ENCODE measurements around the gene IGFBP3.
"Not testable (repeated sequence)": the region's sequence is repeated elsewhere in the genome, so short reads cannot be mapped to it uniquely, and the experiment has no call there.

IGFBP3 gene

GRCh38 chr7:45944058-45944457 is 23.0 kb upstream of the IGFBP3 start:
- no peaks in the 10 kb centered on the region for H3K4me1 ChIP-seq (ENCODE audit: control insufficient read depth in 1 of 2, insufficient read depth in 2 of 2, low read length in 2 of 2)
- H3K9ac ChIP-seq (ENCODE audit: low read depth in 1 of 2, low read length in 2 of 2) = no peak overlapping the region
- no peaks in the 10 kb centered on the region for H3K27me3 ChIP-seq (ENCODE audit: control insufficient read depth in 1 of 2, insufficient read depth in 2 of 2, low read length in 2 of 2)
- no peaks in the 10 kb centered on the region for H3K36me3 ChIP-seq (ENCODE audit: control insufficient read depth in 1 of 2, insufficient read depth in 2 of 2, low read length in 2 of 2)
- no peaks in the 10 kb centered on the region for H3K9me3 ChIP-seq (ENCODE audit: control insufficient read depth in 1 of 2, low read length in 2 of 2)
- no peak overlapping the region for H3K27ac ChIP-seq (ENCODE audit: low read depth, low read length)
- H3K4me3 ChIP-seq (ENCODE audit: low read depth in 1 of 2, low read length in 2 of 2) = no peak overlapping the region

- Histone ChIP-seq H3K9me3 (ENCODE audit: control insufficient read depth in 1 of 2, low read length in 2 of 2) (no peaks in the 10 kb centered on the region), H3K9ac (ENCODE audit: low read depth in 1 of 2, low read length in 2 of 2) (no peak overlapping the region), H3K4me3 (ENCODE audit: low read depth in 1 of 2, low read length in 2 of 2) (no peak overlapping the region), H3K27me3 (ENCODE audit: control insufficient read depth in 1 of 2, insufficient read depth in 2 of 2, low read length in 2 of 2) (peaks cover 0 to 3% of the 10 kb centered on the region in 2 donors), H3K36me3 (ENCODE audit: control insufficient read depth in 1 of 2, insufficient read depth in 2 of 2, low read length in 2 of 2) (no peaks in the 10 kb centered on the region), H3K4me1 (ENCODE audit: control insufficient read depth in 1 of 2, insufficient read depth in 2 of 2, low read length in 2 of 2) (no peaks in the 10 kb centered on the region), H3K27ac (ENCODE audit: low read depth, low read length) (no peak overlapping the region)
Observed at GRCh38 chr7:45940939-45941338, 19.9 kb upstream of the IGFBP3 start.

GRCh38 chr7:45940237-45940781 is 19.2 kb upstream of the IGFBP3 start:
- H3K36me3 ChIP-seq (ENCODE audit: control insufficient read depth in 1 of 2, insufficient read depth in 2 of 2, low read length in 2 of 2); H3K27ac ChIP-seq (ENCODE audit: low read depth, low read length); H3K9me3 ChIP-seq (ENCODE audit: control insufficient read depth in 1 of 2, low read length in 2 of 2); H3K4me3 ChIP-seq (ENCODE audit: low read depth in 1 of 2, low read length in 2 of 2); H3K27me3 ChIP-seq (ENCODE audit: control insufficient read depth in 1 of 2, insufficient read depth in 2 of 2, low read length in 2 of 2); H3K4me1 ChIP-seq (ENCODE audit: control insufficient read depth in 1 of 2, insufficient read depth in 2 of 2, low read length in 2 of 2); H3K9ac ChIP-seq (ENCODE audit: low read depth in 1 of 2, low read length in 2 of 2): not testable (repeated sequence)

GRCh38 chr7:45939574-45939973 is 18.5 kb upstream of the IGFBP3 start:
- Histone ChIP-seq H3K36me3 (ENCODE audit: control insufficient read depth in 1 of 2, insufficient read depth in 2 of 2, low read length in 2 of 2) (no peaks in the 10 kb centered on the region), H3K4me3 (ENCODE audit: low read depth in 1 of 2, low read length in 2 of 2) (no peak overlapping the region), H3K27ac (ENCODE audit: low read depth, low read length) (no peak overlapping the region), H3K4me1 (ENCODE audit: control insufficient read depth in 1 of 2, insufficient read depth in 2 of 2, low read length in 2 of 2) (no peaks in the 10 kb centered on the region), H3K9ac (ENCODE audit: low read depth in 1 of 2, low read length in 2 of 2) (no peak overlapping the region), H3K27me3 (ENCODE audit: control insufficient read depth in 1 of 2, insufficient read depth in 2 of 2, low read length in 2 of 2) (peaks cover 0 to 3% of the 10 kb centered on the region in 2 donors), H3K9me3 (ENCODE audit: control insufficient read depth in 1 of 2, low read length in 2 of 2) (no peaks in the 10 kb centered on the region)

- Histone ChIP-seq H3K36me3 (ENCODE audit: control insufficient read depth in 1 of 2, insufficient read depth in 2 of 2, low read length in 2 of 2) (no peaks in the 10 kb centered on the region), H3K9ac (ENCODE audit: low read depth in 1 of 2, low read length in 2 of 2) (no peak overlapping the region), H3K4me1 (ENCODE audit: control insufficient read depth in 1 of 2, insufficient read depth in 2 of 2, low read length in 2 of 2) (no peaks in the 10 kb centered on the region), H3K27ac (ENCODE audit: low read depth, low read length) (no peak overlapping the region), H3K9me3 (ENCODE audit: control insufficient read depth in 1 of 2, low read length in 2 of 2) (no peaks in the 10 kb centered on the region), H3K27me3 (ENCODE audit: control insufficient read depth in 1 of 2, insufficient read depth in 2 of 2, low read length in 2 of 2) (peaks cover 0 to 3% of the 10 kb centered on the region in 2 donors), H3K4me3 (ENCODE audit: low read depth in 1 of 2, low read length in 2 of 2) (no peak overlapping the region)
Observed at GRCh38 chr7:45938626-45939302, 17.7 kb upstream of the IGFBP3 start.

- Histone ChIP-seq H3K36me3 (ENCODE audit: control insufficient read depth in 1 of 2, insufficient read depth in 2 of 2, low read length in 2 of 2) (no peaks in the 10 kb centered on the region), H3K4me1 (ENCODE audit: control insufficient read depth in 1 of 2, insufficient read depth in 2 of 2, low read length in 2 of 2) (no peaks in the 10 kb centered on the region), H3K9me3 (ENCODE audit: control insufficient read depth in 1 of 2, low read length in 2 of 2) (no peaks in the 10 kb centered on the region), H3K4me3 (ENCODE audit: low read depth in 1 of 2, low read length in 2 of 2) (no peak overlapping the region), H3K9ac (ENCODE audit: low read depth in 1 of 2, low read length in 2 of 2) (no peak overlapping the region), H3K27me3 (ENCODE audit: control insufficient read depth in 1 of 2, insufficient read depth in 2 of 2, low read length in 2 of 2) (peaks cover 0 to 3% of the 10 kb centered on the region in 2 donors), H3K27ac (ENCODE audit: low read depth, low read length) (no peak overlapping the region)
Observed at GRCh38 chr7:45937862-45938261, 16.8 kb upstream of the IGFBP3 start.

- H3K4me3 ChIP-seq (ENCODE audit: low read depth in 1 of 2, low read length in 2 of 2) = no peak overlapping the region
- no peaks in the 10 kb centered on the region for H3K9me3 ChIP-seq (ENCODE audit: control insufficient read depth in 1 of 2, low read length in 2 of 2)
- no peak overlapping the region for H3K9ac ChIP-seq (ENCODE audit: low read depth in 1 of 2, low read length in 2 of 2)
- H3K4me1 ChIP-seq (ENCODE audit: control insufficient read depth in 1 of 2, insufficient read depth in 2 of 2, low read length in 2 of 2) = no peaks in the 10 kb centered on the region
- H3K36me3 ChIP-seq (ENCODE audit: control insufficient read depth in 1 of 2, insufficient read depth in 2 of 2, low read length in 2 of 2) = no peaks in the 10 kb centered on the region
- no peak overlapping the region for H3K27ac ChIP-seq (ENCODE audit: low read depth, low read length)
- peaks cover 0 to 3% of the 10 kb centered on the region in 2 donors for H3K27me3 ChIP-seq (ENCODE audit: control insufficient read depth in 1 of 2, insufficient read depth in 2 of 2, low read length in 2 of 2)
Observed at GRCh38 chr7:45937301-45937700, 16.2 kb upstream of the IGFBP3 start.

GRCh38 chr7:45930967-45931366 is 9.9 kb upstream of the IGFBP3 start:
- peaks cover 0 to under 1% of the 10 kb centered on the region in 2 donors for H3K27me3 ChIP-seq (ENCODE audit: control insufficient read depth in 1 of 2, insufficient read depth in 2 of 2, low read length in 2 of 2)
- H3K4me1 ChIP-seq (ENCODE audit: control insufficient read depth in 1 of 2, insufficient read depth in 2 of 2, low read length in 2 of 2) = no peaks in the 10 kb centered on the region
- H3K9me3 ChIP-seq (ENCODE audit: control insufficient read depth in 1 of 2, low read length in 2 of 2) = no peaks in the 10 kb centered on the region
- H3K27ac ChIP-seq (ENCODE audit: low read depth, low read length) = no peak overlapping the region
- H3K4me3 ChIP-seq (ENCODE audit: low read depth in 1 of 2, low read length in 2 of 2) = no peak overlapping the region
- no peak overlapping the region for H3K9ac ChIP-seq (ENCODE audit: low read depth in 1 of 2, low read length in 2 of 2)
- no peaks in the 10 kb centered on the region for H3K36me3 ChIP-seq (ENCODE audit: control insufficient read depth in 1 of 2, insufficient read depth in 2 of 2, low read length in 2 of 2)

- H3K9me3 ChIP-seq (ENCODE audit: control insufficient read depth in 1 of 2, low read length in 2 of 2) = no peaks in the 10 kb centered on the region
- H3K27me3 ChIP-seq (ENCODE audit: control insufficient read depth in 1 of 2, insufficient read depth in 2 of 2, low read length in 2 of 2) = peaks cover 9 to 17% of the 10 kb centered on the region in 2 donors
- no peak overlapping the region for H3K27ac ChIP-seq (ENCODE audit: low read depth, low read length)
- H3K4me3 ChIP-seq (ENCODE audit: low read depth in 1 of 2, low read length in 2 of 2) = no peak overlapping the region
- H3K9ac ChIP-seq (ENCODE audit: low read depth in 1 of 2, low read length in 2 of 2) = no peak overlapping the region
- peaks cover 4% of the 10 kb centered on the region in 2 donors for H3K4me1 ChIP-seq (ENCODE audit: control insufficient read depth in 1 of 2, insufficient read depth in 2 of 2, low read length in 2 of 2)
- H3K36me3 ChIP-seq (ENCODE audit: control insufficient read depth in 1 of 2, insufficient read depth in 2 of 2, low read length in 2 of 2) = no peaks in the 10 kb centered on the region
Observed at GRCh38 chr7:45927721-45928120, 6.6 kb upstream of the IGFBP3 start.

- H3K4me3 ChIP-seq (ENCODE audit: low read depth in 1 of 2, low read length in 2 of 2) = no peak overlapping the region
- no peak overlapping the region for H3K27ac ChIP-seq (ENCODE audit: low read depth, low read length)
- peaks cover 31 to 41% of the 10 kb centered on the region in 2 donors for H3K27me3 ChIP-seq (ENCODE audit: control insufficient read depth in 1 of 2, insufficient read depth in 2 of 2, low read length in 2 of 2)
- H3K9ac ChIP-seq (ENCODE audit: low read depth in 1 of 2, low read length in 2 of 2) = no peak overlapping the region
- H3K9me3 ChIP-seq (ENCODE audit: control insufficient read depth in 1 of 2, low read length in 2 of 2) = no peaks in the 10 kb centered on the region
- no peaks in the 10 kb centered on the region for H3K36me3 ChIP-seq (ENCODE audit: control insufficient read depth in 1 of 2, insufficient read depth in 2 of 2, low read length in 2 of 2)
- H3K4me1 ChIP-seq (ENCODE audit: control insufficient read depth in 1 of 2, insufficient read depth in 2 of 2, low read length in 2 of 2) = peaks cover 5 to 26% of the 10 kb centered on the region in 2 donors
Observed at GRCh38 chr7:45924283-45924682, 3.2 kb upstream of the IGFBP3 start.

Data from duodenal mucosa (tissue), 2 donors.